ENCODE results near the gene GPATCH8. TPM values are rescaled to one million over a fixed set of nuclear protein-coding genes. Genes with fewer than 3 reads are reported as not detected.

GPATCH8 gene
- total and polyA plus RNA-seq, 9 of the 15 experiments (the other 6 are each of a cell fraction or from before 2014, with no cell fraction given), result 10.6 to 29.6 (median 13.2) TPM

GRCh38 chr17:44546671-44547606 is 43.7 kb upstream of the GPATCH8 start (continued):
- no peak for TF ChIP-seq PBX2 (CRISPR knock-in tag; IDR thresholded peaks at IDR 0.05; ENCODE audit: low read depth)
- TF ChIP-seq PBX2 (tag; conservative IDR thresholded peaks at IDR 0.05; ENCODE audit: low read depth), result no peak
- no peak for TF ChIP-seq GTF2E2 (tag; IDR thresholded peaks at IDR 0.05)
- no peak for TF ChIP-seq MXI1 (IDR thresholded peaks at IDR 0.05; ENCODE audit: low read depth, low read length)
- TF ChIP-seq ZNF253 (CRISPR knock-in tag; conservative IDR thresholded peaks at IDR 0.05), result no peak
- no peak for TF ChIP-seq ZBTB8A (IDR thresholded peaks at IDR 0.05; ENCODE audit: partially characterized antibody)
- TF ChIP-seq SRSF1 (IDR thresholded peaks at IDR 0.05; ENCODE audit: low read depth, low read length), result no peak
- TF ChIP-seq SUPT5H (IDR thresholded peaks at IDR 0.05), result no peak
- peak; percentile 95 for TF ChIP-seq FOSL1 (tag; conservative IDR thresholded peaks at IDR 0.05)
- TF ChIP-seq RBM14 (IDR thresholded peaks at IDR 0.05; ENCODE audit: borderline replicate concordance, insufficient read depth, low read depth, low read length), result no peak
- TF ChIP-seq SAP30 (IDR thresholded peaks at IDR 0.05; ENCODE audit: borderline replicate concordance, insufficient read depth, low read depth, low read length, poor library complexity, severe bottlenecking), result no peak
- no peak for TF ChIP-seq YBX1 (IDR thresholded peaks at IDR 0.05)
- TF ChIP-seq TRIM28 (IDR thresholded peaks at IDR 0.05), result no peak
- no peak for TF ChIP-seq POLR2B (IDR thresholded peaks at IDR 0.05; ENCODE audit: low read depth, partially characterized antibody)
- no peak for TF ChIP-seq FOXM1 (IDR thresholded peaks at IDR 0.05; ENCODE audit: low read depth)
- no peak for TF ChIP-seq FOXM1 (CRISPR knock-in tag; IDR thresholded peaks at IDR 0.05; ENCODE audit: low read depth)
- peak; percentile 66 for TF ChIP-seq MAFK (IDR thresholded peaks at IDR 0.05; ENCODE audit: low read length)
- TF ChIP-seq ZNF766 (CRISPR knock-in tag; conservative IDR thresholded peaks at IDR 0.05), result 0 out of 2 replicates have a peak, but pooled peaks have one; percentile 27
- no peak for TF ChIP-seq UBTF (IDR thresholded peaks at IDR 0.05; ENCODE audit: borderline replicate concordance in 1 of 2, low read depth in 2 of 2, low read length in 2 of 2)
- TF ChIP-seq ADNP (tag; IDR thresholded peaks at IDR 0.05), result no peak
- no peak for TF ChIP-seq HIVEP1 (CRISPR knock-in tag; IDR thresholded peaks at IDR 0.05)
- TF ChIP-seq SMARCE1 (IDR thresholded peaks at IDR 0.05), result peak; percentile 69; the same call in 1 of the 2 replicates
- no peak for TF ChIP-seq MEF2A (IDR thresholded peaks at IDR 0.05; ENCODE audit: control insufficient read depth, low read depth, low read length)
- TF ChIP-seq SMARCC2 (IDR thresholded peaks at IDR 0.05; ENCODE audit: low read depth), result peak; percentile 66; the same call in 1 of the 2 replicates
- TF ChIP-seq KAT2B (IDR thresholded peaks at IDR 0.05; ENCODE audit: low read depth, low read length), result no peak

Measured in K562 (cell line).